Upper lobe of left lung (tissue), 6 donors: ENCODE data around the gene PDHA2. TPM values are rescaled to one million over a fixed set of nuclear protein-coding genes. Genes with fewer than 3 reads are reported as not detected.

Source experiments
- ATAC-seq, 2 donors: fragments of 200-7000 bp; cut with Tn5 transposase; one replicate each; pipeline ENCODE4 v1.9.1; 2022; ENCODE audit warnings: mild to moderate bottlenecking in 2 of 2, moderate library complexity in 2 of 2; ENCODE audit not compliant: low FRiP score in 2 of 2
- DNase-seq, 2 donors: peaks; one replicate each; pipeline ENCODE4 v3.0.0-alpha.2; 2019 to 2020
- H3K27ac ChIP-seq, 4 donors: fragments of 200-600 bp; sonication (generic); one replicate each; pipeline ENCODE4 v1.5.1; 2016 to 2019
- H3K27me3 ChIP-seq, 4 donors: fragments of 200-600 bp; sonication (generic); one replicate each; pipeline ENCODE4 v1.5.1; 2017 to 2019
- H3K36me3 ChIP-seq, 4 donors: fragments of 200-600 bp; sonication (generic); one replicate each; pipeline ENCODE4 v1.5.1; 2016 to 2019
- H3K4me1 ChIP-seq, 4 donors: fragments of 200-600 bp; sonication (generic); one replicate each; pipeline ENCODE4 v1.5.1; 2018 to 2019
- H3K4me3 ChIP-seq, 4 donors: fragments of 200-600 bp; sonication (generic); one replicate each; pipeline ENCODE4 v1.5.1; 2017 to 2019; ENCODE audit warnings: mild to moderate bottlenecking in 2 of 4, moderate library complexity in 1 of 4
- H3K9me3 ChIP-seq, 4 donors: fragments of 200-600 bp; sonication (generic); one replicate each; pipeline ENCODE4 v1.5.1; 2018 to 2019
- CTCF ChIP-seq, 6 experiments: fragments of 450-650 bp in 4 of 6; fragments of 200-600 bp in 2 of 6; sonication (generic) in 2 of 6; IDR thresholded peaks; one replicate each; pipeline ENCODE4 v1.5.1; 2016 to 2019; ENCODE audit warnings: antibody characterized with exemption in 6 of 6
- EP300 ChIP-seq, 4 donors: sonication (generic); formaldehyde crosslinking; IDR thresholded peaks; one replicate each; pipeline ENCODE4 v1.5.1; 2017; ENCODE audit warnings: antibody characterized with exemption in 4 of 4, control low read depth in 2 of 4
- POLR2A ChIP-seq, 4 donors: fragments of 450-650 bp; IDR thresholded peaks; one replicate each; pipeline ENCODE4 v1.5.1; 2016 to 2017; ENCODE audit warnings: antibody characterized with exemption in 4 of 4, mild to moderate bottlenecking in 2 of 4
- POLR2AphosphoS5 ChIP-seq, 2 donors: sonication (generic); formaldehyde crosslinking; IDR thresholded peaks; one replicate each; pipeline ENCODE4 v1.5.1; 2017; ENCODE audit warnings: antibody characterized with exemption in 2 of 2
- WGBS, 2 donors: methylation state at CpG; one replicate each; pipeline ENCODE4 v1.1.5; 2017 to 2018; 5-methylcytosine and 5-hydroxymethylcytosine counted together
- small RNA-seq, 4 donors: library from RNA; depleted of rRNA; stranded (forward); fragments of <200 nt; gene quantifications; one replicate each; pipeline ENCODE3, GENCODE V24; 2016
- total RNA-seq, 6 donors: library from RNA; depleted of rRNA in 4 of 6; stranded (reverse); fragments of >200 nt in 4 of 6; gene quantifications; one replicate each; pipeline versions ENCODE4 v1.1.0 to v1.2.1, GENCODE V29; 2016 to 2021
- donor health status: DM: no; HTN: no; CAD: no; lungs with moderate emphysema.
- donor health status: DM: no; HTN: yes; CAD: no; lungs with severe emphysema.

PDHA2 gene
- total RNA-seq, 6 donors from 2014 or later: not detected

- no peak for TF ChIP-seq POLR2AphosphoS5 (IDR thresholded peaks at IDR 0.05)
- Histone ChIP-seq H3K27me3 (no peaks in the 10 kb centered on the region), H3K4me3 (no peak overlapping the region), H3K36me3 (no peaks in the 10 kb centered on the region), H3K4me1 (no peaks in the 10 kb centered on the region), H3K27ac (no peak overlapping the region), H3K9me3 (no peaks in the 10 kb centered on the region)
- 89 to 100% methylated on average over 1 of the region's 1 CpG for WGBS, 2 donors
- DNase-seq (no peak), ATAC-seq (no peak)
Observed at GRCh38 chr4:95877636-95878035, 37.7 kb downstream of the PDHA2 start.

GRCh38 chr4:95887551-95887950 lies 47.7 kb downstream of the PDHA2 start:
- no peak for DNase-seq
- H3K27ac ChIP-seq: no peak overlapping the region

GRCh38 chr4:95889662-95890061 lies 49.8 kb downstream of the PDHA2 start:
- DNase-seq: no peak
- 57 to 70% methylated on average over 2 of the region's 2 CpGs for WGBS, 2 donors

More at GRCh38 chr4:95887551-95887950, 47.7 kb downstream of the PDHA2 start:
- 89 to 93% methylated on average over 3 of the region's 3 CpGs for WGBS, 2 donors
- no peak for TF ChIP-seq CTCF (IDR thresholded peaks at IDR 0.05)
- TF ChIP-seq POLR2A (IDR thresholded peaks at IDR 0.05): no peak
- no peak for TF ChIP-seq POLR2AphosphoS5 (IDR thresholded peaks at IDR 0.05)
- TF ChIP-seq EP300 (IDR thresholded peaks at IDR 0.05): no peak
- Histone ChIP-seq H3K4me1 (no peaks in the 10 kb centered on the region), H3K36me3 (no peaks in the 10 kb centered on the region), H3K9me3 (peaks cover 0 to 2% (median 1%) of the 10 kb centered on the region in 4 donors), H3K4me3 (no peak overlapping the region), H3K27me3 (no peaks in the 10 kb centered on the region)
- no peak for ATAC-seq

More at GRCh38 chr4:95889662-95890061, 49.8 kb downstream of the PDHA2 start:
- H3K4me3 ChIP-seq: no peak overlapping the region
- no peaks in the 10 kb centered on the region for H3K27me3 ChIP-seq
- ATAC-seq: no peak
- H3K36me3 ChIP-seq: no peaks in the 10 kb centered on the region
- TF ChIP-seq POLR2A (IDR thresholded peaks at IDR 0.05): no peak
- no peak for TF ChIP-seq EP300 (IDR thresholded peaks at IDR 0.05)
- no peak for TF ChIP-seq CTCF (IDR thresholded peaks at IDR 0.05)
- TF ChIP-seq POLR2AphosphoS5 (IDR thresholded peaks at IDR 0.05): no peak
- H3K27ac ChIP-seq: no peak overlapping the region
- H3K4me1 ChIP-seq: no peaks in the 10 kb centered on the region
- peaks cover 0 to 2% (median 0%) of the 10 kb centered on the region in 4 donors for H3K9me3 ChIP-seq

Small RNA genes within 50 kb of the gene (small RNA-seq; reads per million reads assigned to genes)
- gene RNU6-1059P: 0 reads per million in 4 donors
